Naive thymus-derived CD8-positive, alpha-beta T cell (primary cell): ENCODE data around the gene FEZ2. TPM values are rescaled to one million over a fixed set of nuclear protein-coding genes. Genes with fewer than 3 reads are reported as not detected.

Source experiments
- ATAC-seq, 2 donors: fragments of 150-1000 bp; cut with Tn5 transposase in 1 of 2; sonication (Bioruptor Pico), chemical (Tn5 transposase) in 1 of 2; 1 replicate in 1 of 2; 2 replicates in 1 of 2; pipeline ENCODE4 v1.10.0; 2021; ENCODE audit warnings: mild to moderate bottlenecking in 2 of 2, moderate library complexity in 2 of 2
- POLR2A ChIA-PET: fragments of 350-600 bp; sonication (Branson Sonifier 250); formaldehyde crosslinking; loops from one replicate; lab custom pipeline; 2021; ENCODE audit warnings: antibody characterized with exemption; lab: Charles Lee
- DNase-seq, 10 donors: peaks; one replicate each; pipeline versions ENCODE4 v3.0.0 to v3.0.0-alpha.2; 2020 to 2022
- H3K27ac Mint-ChIP-seq, 10 donors: one replicate each; pipeline ENCODE4 v1.8.0; 2020 to 2022; ENCODE audit warnings: mild to moderate bottlenecking in 10 of 10, mixed read lengths in 10 of 10, moderate library complexity in 4 of 10, inconsistent platforms in 1 of 10
- H3K27me3 Mint-ChIP-seq, 5 donors: one replicate each; pipeline ENCODE4 v1.8.0; 2021 to 2022; ENCODE audit warnings: mixed read lengths in 5 of 5
- H3K36me3 Mint-ChIP-seq, 3 donors: one replicate each; pipeline ENCODE4 v1.8.0; 2020 to 2022; ENCODE audit warnings: mixed read lengths in 3 of 3, mild to moderate bottlenecking in 2 of 3, inconsistent platforms in 1 of 3
- H3K4me1 Mint-ChIP-seq, 4 donors: one replicate each; pipeline ENCODE4 v1.8.0; 2021 to 2022; ENCODE audit warnings: mixed read lengths in 4 of 4
- H3K4me3 Mint-ChIP-seq, 10 donors: one replicate each; pipeline ENCODE4 v1.8.0; 2020 to 2022; ENCODE audit warnings: mild to moderate bottlenecking in 10 of 10, mixed read lengths in 10 of 10, moderate library complexity in 6 of 10, inconsistent platforms in 1 of 10
- H3K9me3 Mint-ChIP-seq, 9 donors: one replicate each; pipeline ENCODE4 v1.8.0; 2020 to 2022; ENCODE audit warnings: mixed read lengths in 9 of 9, mild to moderate bottlenecking in 3 of 9, inconsistent platforms in 1 of 9, moderate library complexity in 1 of 9
- polyA plus RNA-seq, 3 donors: library from polyadenylated mRNA; unstranded; fragments of 300-500 nt; fragmentation: Illumina TruSeq; gene quantifications; one replicate each; pipeline ENCODE4 v1.2.3, GENCODE V29; 2021
- total RNA-seq, 8 experiments: library from RNA in 2 of 8; stranded (reverse) in 2 of 8; gene quantifications; one replicate each; pipeline ENCODE4 v1.2.3 and lab custom pipeline; 2021 to 2026

Gene FEZ2
- total and polyA plus RNA-seq, 5 experiments from 2014 or later = 1.5 to 15.2 (median 2.1) TPM

DNA sequence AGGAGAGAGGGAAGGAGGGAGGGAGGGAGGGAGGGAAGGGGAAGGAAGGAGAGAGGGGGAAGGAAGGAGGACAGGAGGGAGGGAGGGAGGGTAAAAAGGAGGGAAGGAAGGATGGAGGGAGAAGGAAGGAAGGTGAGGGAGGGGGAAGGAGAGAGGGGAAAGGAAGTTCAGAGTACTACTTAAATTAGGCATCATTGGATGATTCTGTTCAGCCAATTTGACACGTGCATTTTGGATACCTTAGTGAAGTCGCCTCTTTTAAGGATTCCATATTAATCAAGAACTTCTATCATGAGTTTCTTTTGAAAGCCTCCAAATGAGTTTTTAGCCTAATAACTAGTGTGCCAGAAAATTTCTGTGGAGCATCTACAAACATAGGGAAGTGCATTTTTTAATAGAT, 62.9 kb downstream of the FEZ2 start:
- POLR2A ChIA-PET = no interaction called here
- Mint-ChIP-seq H3K36me3 (peaks cover 0 to 8% (median 2%) of the 10 kb centered on the region in 3 donors), H3K27ac (no peak overlapping the region), H3K4me3 (no peak overlapping the region), H3K27me3 (no peaks in the 10 kb centered on the region), H3K9me3 (peaks cover 0 to 2% (median 0%) of the 10 kb centered on the region in 9 donors), H3K4me1 (peaks cover 0 to 8% (median 1%) of the 10 kb centered on the region in 4 donors)
- DNase-seq (no peak), ATAC-seq (no peak)

DNA sequence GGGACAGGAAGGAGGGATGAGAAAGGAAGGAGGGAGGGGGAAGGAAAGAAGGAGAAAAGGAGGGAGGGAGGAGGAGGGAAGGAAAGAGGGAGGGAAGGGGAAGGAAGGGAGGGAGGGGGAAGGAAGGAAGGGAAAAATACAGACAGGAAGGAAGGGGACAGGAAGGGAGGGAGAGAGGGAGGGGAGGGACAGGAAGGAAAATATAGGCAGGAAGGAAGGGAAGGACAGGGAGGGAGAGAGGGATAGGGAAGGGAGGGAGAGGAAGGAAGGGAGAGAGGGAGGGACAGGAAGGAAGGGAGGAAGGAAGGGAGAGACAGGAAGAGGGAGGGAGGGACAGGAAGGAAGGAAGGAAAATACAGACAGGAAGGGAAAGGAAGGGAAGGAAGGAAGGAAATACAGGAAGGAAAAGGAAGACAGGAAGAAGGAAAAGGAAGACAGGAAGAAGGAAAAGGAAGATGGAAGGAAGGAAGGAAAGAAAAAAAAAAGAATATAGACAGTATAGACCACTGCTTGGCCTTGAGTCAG, 63.6 kb downstream of the FEZ2 start:
- H3K9me3 Mint-ChIP-seq = peaks cover 0 to 2% (median 0%) of the 10 kb centered on the region in 9 donors
- peak overlapping the region in 1 of 10 donors; percentile 51 for H3K27ac Mint-ChIP-seq
- no peak for ATAC-seq
- H3K27me3 Mint-ChIP-seq = no peaks in the 10 kb centered on the region
- POLR2A ChIA-PET = no interaction called here
- no peak overlapping the region for H3K4me3 Mint-ChIP-seq
- peaks cover 0 to 8% (median 2%) of the 10 kb centered on the region in 3 donors for H3K36me3 Mint-ChIP-seq
- peaks cover 0 to 9% (median 1%) of the 10 kb centered on the region in 4 donors for H3K4me1 Mint-ChIP-seq
- DNase-seq = no peak

DNA sequence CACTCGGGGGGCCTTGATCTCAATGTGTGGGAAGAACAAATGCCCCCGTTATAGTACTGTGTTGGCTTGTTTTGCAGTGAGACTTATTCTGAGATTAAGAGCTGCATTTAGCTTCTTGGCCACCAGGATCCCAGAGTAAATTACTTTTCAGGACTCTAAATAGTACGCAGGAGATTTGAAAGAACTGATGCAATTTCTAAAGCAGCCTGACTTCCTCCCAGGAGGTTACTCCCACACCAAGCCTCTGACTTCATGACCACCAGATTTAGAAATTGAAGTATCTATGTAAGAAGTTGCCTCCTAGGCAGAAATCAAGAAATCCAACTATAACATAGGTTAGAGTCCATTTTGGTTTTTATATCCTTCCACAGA, 67.0 kb downstream of the FEZ2 start:
- no peaks in the 10 kb centered on the region for H3K27me3 Mint-ChIP-seq
- no peak overlapping the region for H3K27ac Mint-ChIP-seq

DNA sequence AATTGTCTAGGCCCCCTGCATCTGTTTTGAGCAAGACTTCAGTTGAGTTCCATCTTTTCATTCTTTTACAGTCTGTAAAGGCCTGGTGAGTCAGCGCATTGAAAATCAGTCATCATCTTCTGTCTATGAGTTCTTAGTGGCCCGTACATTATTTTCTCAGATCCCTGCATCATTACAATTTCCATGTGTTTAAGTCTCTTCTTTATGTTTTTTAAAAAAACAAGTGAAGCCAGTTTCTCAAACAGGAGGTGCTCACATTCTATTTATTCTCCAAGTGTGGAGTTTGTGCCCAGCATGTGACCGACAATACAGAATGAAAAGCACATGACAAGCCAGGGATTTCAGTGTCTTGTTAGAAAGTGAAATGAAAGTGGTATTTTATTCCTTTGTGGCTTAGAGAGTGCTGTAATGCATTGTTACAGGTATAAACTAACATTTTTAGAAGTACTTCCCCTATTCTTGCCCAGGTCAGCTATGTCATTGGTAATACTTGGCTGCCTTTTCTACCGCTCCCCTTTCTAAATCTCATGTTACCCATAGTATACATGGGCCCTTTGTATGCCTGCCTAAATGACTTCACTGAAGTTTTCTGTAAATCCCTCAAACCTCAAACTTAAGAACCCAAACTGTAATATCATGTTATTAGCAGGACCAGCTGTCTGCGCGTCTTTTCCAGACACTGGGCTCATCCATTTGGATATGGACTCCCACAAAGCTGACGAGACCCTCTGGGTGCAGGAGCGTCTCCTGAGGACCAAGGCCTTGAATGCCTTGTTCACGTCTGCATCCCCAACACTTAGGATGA, 67.6 kb downstream of the FEZ2 start:
- Mint-ChIP-seq H3K27ac (no peak overlapping the region), H3K4me3 (no peak overlapping the region), H3K27me3 (no peaks in the 10 kb centered on the region), H3K4me1 (peaks cover 0 to 15% (median 1%) of the 10 kb centered on the region in 4 donors), H3K9me3 (peaks cover 0 to 2% (median 0%) of the 10 kb centered on the region in 9 donors), H3K36me3 (peaks cover 0 to 17% (median 6%) of the 10 kb centered on the region in 3 donors)
- ATAC-seq (no peak), DNase-seq (no peak)
- POLR2A ChIA-PET = no interaction called here

More for the DNA sequence above, 67.0 kb downstream of the FEZ2 start:
- ATAC-seq = no peak
- Mint-ChIP-seq H3K36me3 (peaks cover 0 to 16% (median 5%) of the 10 kb centered on the region in 3 donors), H3K9me3 (peaks cover 0 to 2% (median 0%) of the 10 kb centered on the region in 9 donors), H3K4me1 (peaks cover 0 to 15% (median 1%) of the 10 kb centered on the region in 4 donors), H3K4me3 (no peak overlapping the region)
- POLR2A ChIA-PET = no interaction called here
- DNase-seq = no peak

DNA sequence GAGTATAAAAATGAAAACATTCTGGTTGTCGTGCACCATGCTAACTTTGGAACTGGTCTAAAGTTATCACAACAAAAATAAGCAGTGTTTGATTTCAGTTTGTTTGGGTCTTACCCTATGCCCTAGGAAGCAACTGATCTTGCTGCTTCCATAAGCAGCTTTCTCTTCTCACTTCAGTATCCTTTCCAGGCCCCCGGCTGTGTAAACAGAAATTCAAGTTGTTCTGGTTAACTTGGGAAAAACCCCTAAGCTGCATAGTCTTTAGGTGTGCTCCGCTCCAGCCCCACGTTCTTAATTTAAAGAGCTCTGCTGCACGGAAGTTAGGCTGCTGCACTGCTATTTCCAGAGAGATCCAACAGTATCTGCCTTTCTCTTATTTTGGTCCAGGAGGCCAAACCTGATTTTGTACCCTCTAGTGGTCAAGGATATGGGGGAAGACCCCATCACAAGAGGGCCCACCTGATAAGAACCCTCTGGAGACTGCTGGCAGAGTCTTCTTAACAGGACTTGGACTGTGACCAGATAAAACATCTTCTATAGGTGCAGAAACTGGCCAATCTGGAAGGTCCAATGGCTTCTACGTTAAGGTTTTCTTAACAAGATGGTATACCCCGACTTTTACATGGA, 69.1 kb downstream of the FEZ2 start:
- POLR2A ChIA-PET = no interaction called here
- H3K27me3 Mint-ChIP-seq = no peaks in the 10 kb centered on the region
- H3K27ac Mint-ChIP-seq = peak overlapping the region in 1 of 10 donors; percentile 62
- peaks cover 0 to 2% (median 0%) of the 10 kb centered on the region in 9 donors for H3K9me3 Mint-ChIP-seq
- DNase-seq = no peak
- ATAC-seq = no peak
- H3K36me3 Mint-ChIP-seq = peaks cover 3 to 17% (median 11%) of the 10 kb centered on the region in 3 donors
- H3K4me1 Mint-ChIP-seq = peaks cover 0 to 15% (median 1%) of the 10 kb centered on the region in 4 donors
- H3K4me3 Mint-ChIP-seq = no peak overlapping the region

DNA sequence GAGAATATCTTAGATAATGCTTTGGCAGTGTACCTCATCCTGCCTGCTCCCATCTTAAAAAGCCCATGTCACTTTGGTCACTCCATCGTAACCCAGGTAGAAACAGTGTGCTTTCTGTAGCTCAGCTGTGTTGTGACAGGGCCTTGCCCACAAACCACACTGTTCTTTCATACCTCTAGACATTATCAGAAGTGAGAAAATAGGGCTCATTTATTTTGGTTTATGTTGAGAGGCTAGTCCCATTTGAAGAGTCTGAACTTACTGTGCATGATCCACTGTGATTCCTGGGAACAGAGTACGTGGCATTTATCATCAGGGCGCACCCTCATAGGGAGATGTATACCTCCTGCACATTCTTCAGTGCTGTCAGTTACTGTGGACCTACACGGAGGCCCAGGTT, 69.7 kb downstream of the FEZ2 start:
- DNase-seq (no peak), ATAC-seq (no peak)
- no peaks in the 10 kb centered on the region for H3K27me3 Mint-ChIP-seq
- H3K4me1 Mint-ChIP-seq = peaks cover 0 to 15% (median 0%) of the 10 kb centered on the region in 4 donors
- H3K4me3 Mint-ChIP-seq = no peak overlapping the region
- H3K9me3 Mint-ChIP-seq = no peaks in the 10 kb centered on the region
- peaks cover 3 to 17% (median 11%) of the 10 kb centered on the region in 3 donors for H3K36me3 Mint-ChIP-seq
- H3K27ac Mint-ChIP-seq = no peak overlapping the region
- POLR2A ChIA-PET = interaction anchor here (0.6 kb wide), 1 partner anchor 18 kb away, joined by 4 read pairs; no protein-coding TSS in a partner anchor

DNA sequence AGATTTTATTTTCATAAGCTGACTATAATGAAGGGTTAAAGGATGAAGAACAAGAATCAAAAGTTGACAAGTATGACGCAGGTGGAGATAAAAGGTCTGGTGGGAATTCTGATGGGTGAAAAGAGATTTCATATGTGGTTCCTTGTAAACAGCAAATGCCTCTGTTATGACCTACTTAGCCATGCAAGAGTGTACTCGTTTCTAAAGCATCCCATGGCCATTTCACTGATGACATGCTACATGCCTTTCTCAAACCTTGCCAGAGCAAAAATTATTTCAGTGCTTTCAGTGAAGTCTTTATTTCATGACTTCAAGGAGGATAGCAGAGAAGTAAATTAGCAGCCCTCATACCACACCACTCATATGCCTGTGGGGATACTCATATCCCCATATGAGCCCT, 71.7 kb downstream of the FEZ2 start:
- H3K27me3 Mint-ChIP-seq = no peaks in the 10 kb centered on the region
- no peaks in the 10 kb centered on the region for H3K9me3 Mint-ChIP-seq
- no peak for ATAC-seq

DNA sequence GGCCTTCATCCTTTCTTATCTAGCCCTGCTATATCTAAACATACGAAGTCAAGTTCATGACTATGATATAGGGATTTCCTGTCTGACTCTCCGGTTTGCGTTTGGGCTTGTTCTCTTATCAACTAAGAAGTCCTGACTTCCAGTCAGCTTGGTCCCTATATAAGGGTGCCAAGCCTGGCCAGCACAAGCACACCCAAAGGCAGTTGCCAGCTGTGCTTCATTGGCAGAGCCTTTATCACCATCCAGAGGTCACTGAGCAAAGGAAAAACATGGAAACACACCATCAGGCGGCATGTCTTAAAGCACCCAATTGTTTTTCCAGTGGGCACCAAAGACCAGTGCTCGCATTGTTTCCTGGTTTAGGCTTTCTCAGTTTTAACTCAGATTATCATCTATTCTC, 72.7 kb downstream of the FEZ2 start:
- no peak overlapping the region for H3K27ac Mint-ChIP-seq

More for the DNA sequence above, 71.7 kb downstream of the FEZ2 start:
- H3K27ac Mint-ChIP-seq = no peak overlapping the region
- peaks cover 0 to 15% (median 0%) of the 10 kb centered on the region in 4 donors for H3K4me1 Mint-ChIP-seq
- H3K4me3 Mint-ChIP-seq = no peak overlapping the region
- peaks cover 3 to 11% (median 9%) of the 10 kb centered on the region in 3 donors for H3K36me3 Mint-ChIP-seq
- no peak for DNase-seq
- POLR2A ChIA-PET = no interaction called here

DNA sequence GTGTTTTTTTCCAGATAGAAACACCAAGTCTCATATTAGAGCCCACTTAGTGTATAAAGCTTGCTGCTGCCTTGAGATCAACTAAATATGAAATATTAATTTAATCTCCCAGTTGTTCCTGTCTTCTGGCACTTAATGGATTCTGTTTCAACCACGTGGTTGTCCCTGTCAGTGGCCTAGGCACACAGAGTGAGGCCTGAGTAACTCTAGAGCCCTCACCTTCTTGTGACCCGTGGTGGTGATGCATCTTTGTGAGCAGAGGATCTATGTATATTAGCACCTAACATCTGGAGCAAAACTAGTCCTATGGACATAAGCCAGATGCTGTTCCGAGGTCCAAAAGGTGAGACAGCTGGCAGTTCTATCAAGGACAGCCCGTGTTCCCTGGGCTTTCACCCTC, 74.8 kb downstream of the FEZ2 start:
- Mint-ChIP-seq H3K36me3 (peaks cover 3 to 14% (median 9%) of the 10 kb centered on the region in 3 donors), H3K4me1 (no peaks in the 10 kb centered on the region), H3K27ac (no peak overlapping the region), H3K9me3 (no peaks in the 10 kb centered on the region), H3K27me3 (no peaks in the 10 kb centered on the region), H3K4me3 (no peak overlapping the region)
- DNase-seq = no peak
- POLR2A ChIA-PET = no interaction called here
- no peak for ATAC-seq

More for the DNA sequence above, 72.7 kb downstream of the FEZ2 start:
- Mint-ChIP-seq H3K4me3 (no peak overlapping the region), H3K4me1 (peaks cover 0 to 8% (median 0%) of the 10 kb centered on the region in 4 donors), H3K9me3 (no peaks in the 10 kb centered on the region), H3K27me3 (no peaks in the 10 kb centered on the region), H3K36me3 (peaks cover 3 to 11% (median 9%) of the 10 kb centered on the region in 3 donors)
- ATAC-seq (no peak), DNase-seq (no peak)
- POLR2A ChIA-PET = no interaction called here

DNA sequence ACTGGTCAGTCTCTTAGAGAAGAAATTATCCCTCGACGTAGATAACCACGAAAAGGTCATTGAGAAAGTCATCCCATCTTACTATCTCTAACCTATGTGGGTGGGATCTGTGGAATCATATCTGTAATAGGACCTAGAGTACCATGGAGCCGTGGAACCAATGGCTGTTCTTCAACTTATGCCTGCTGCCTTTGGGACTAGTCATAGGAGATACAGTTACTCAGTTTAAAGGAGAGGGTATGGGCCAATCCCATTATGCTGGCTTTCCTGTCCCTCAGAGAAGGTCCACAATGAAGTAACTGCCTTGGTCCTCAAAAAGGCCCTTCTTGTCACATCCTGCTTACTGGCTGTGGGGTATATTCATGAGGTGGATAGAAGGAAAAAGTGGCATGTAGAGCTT, 77.5 kb downstream of the FEZ2 start:
- Mint-ChIP-seq H3K4me3 (no peak overlapping the region), H3K9me3 (peaks cover 0 to 7% (median 0%) of the 10 kb centered on the region in 9 donors), H3K4me1 (no peaks in the 10 kb centered on the region), H3K36me3 (peaks cover 0 to 10% (median 3%) of the 10 kb centered on the region in 3 donors), H3K27me3 (no peaks in the 10 kb centered on the region), H3K27ac (no peak overlapping the region)
- POLR2A ChIA-PET = no interaction called here
- DNase-seq (no peak), ATAC-seq (no peak)

DNA sequence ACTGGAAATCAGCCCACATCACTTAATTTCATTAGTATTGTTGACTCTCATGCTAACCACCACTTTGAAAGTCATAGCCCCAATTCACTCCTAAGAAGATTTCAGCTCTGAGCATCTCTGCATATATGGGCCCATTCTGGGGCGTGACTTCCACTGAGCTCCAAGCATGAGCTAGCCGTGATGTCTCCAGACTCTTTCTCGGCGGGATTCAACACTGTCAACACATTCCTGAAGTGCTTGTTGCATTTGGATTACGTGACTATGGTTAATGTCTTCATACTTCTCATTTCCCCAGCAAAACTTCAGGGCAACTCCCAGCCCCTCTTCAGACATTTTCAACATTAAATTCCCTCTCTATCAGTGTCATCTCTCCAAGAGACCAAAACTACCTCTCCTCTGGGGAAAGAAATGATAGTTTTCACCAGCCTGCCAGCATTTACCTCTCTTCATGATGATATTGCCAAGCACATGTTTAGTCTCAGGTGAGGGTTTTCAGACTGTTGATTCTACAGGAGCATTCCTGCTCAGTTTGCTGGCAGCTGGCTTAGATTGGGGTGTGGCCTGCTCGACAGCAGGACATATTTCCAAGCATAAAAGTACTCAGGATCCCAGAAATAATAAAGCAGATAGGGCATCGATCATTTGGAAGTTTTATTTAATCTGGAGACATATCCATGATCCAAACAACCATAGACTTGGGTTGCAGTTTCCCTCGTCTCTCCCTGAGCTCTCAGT, 81.7 kb downstream of the FEZ2 start:
- H3K27ac Mint-ChIP-seq = no peak overlapping the region
- DNase-seq (no peak), ATAC-seq (no peak)
- H3K4me1 Mint-ChIP-seq = no peaks in the 10 kb centered on the region
- POLR2A ChIA-PET = no interaction called here
- H3K36me3 Mint-ChIP-seq = peaks cover 0 to 4% (median 2%) of the 10 kb centered on the region in 3 donors
- H3K4me3 Mint-ChIP-seq = no peak overlapping the region
- H3K27me3 Mint-ChIP-seq = no peaks in the 10 kb centered on the region
- peaks cover 0 to 7% (median 0%) of the 10 kb centered on the region in 9 donors for H3K9me3 Mint-ChIP-seq

DNA sequence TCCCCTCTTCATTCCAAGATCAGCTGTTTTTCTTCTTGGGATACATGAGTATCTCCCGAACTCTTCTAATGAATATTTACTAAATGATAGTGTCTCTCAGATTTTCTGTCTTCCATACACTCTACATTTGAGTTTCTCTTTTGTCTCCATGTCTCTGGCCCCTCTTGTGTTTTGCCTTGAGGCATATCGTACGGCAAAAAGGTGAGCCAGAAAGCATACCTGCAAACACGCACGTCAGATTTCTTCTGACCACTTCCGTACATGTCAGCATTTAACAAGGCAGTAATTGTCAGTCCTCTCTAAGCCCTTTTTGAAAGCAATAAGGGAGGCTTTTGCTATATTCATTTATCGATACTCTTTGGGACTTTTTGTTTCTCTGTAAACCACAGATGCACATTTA, 82.4 kb downstream of the FEZ2 start:
- no peak for DNase-seq
- POLR2A ChIA-PET = no interaction called here
- H3K9me3 Mint-ChIP-seq = peaks cover 0 to 7% (median 0%) of the 10 kb centered on the region in 9 donors
- no peak for ATAC-seq
- peaks cover 0 to 4% (median 2%) of the 10 kb centered on the region in 3 donors for H3K36me3 Mint-ChIP-seq
- no peaks in the 10 kb centered on the region for H3K4me1 Mint-ChIP-seq
- no peak overlapping the region for H3K4me3 Mint-ChIP-seq
- H3K27me3 Mint-ChIP-seq = no peaks in the 10 kb centered on the region
- no peak overlapping the region for H3K27ac Mint-ChIP-seq
